M059J (cell line): ENCODE data around the gene MX2. TPM values are rescaled to one million over a fixed set of nuclear protein-coding genes. Genes with fewer than 3 reads are reported as not detected.
"Not testable (repeated sequence)": the region's sequence is repeated elsewhere in the genome, so short reads cannot be mapped to it uniquely, and the experiment has no call there.

Experiments used
- DNase-seq: peaks from one replicate; pipeline ENCODE4 v3.0.0-alpha.2; 2012; ENCODE audit warnings: low read depth
- total RNA-seq: library from RNA; depleted of rRNA; stranded (reverse); fragments of >200 nt; shearing (Covaris generic); gene quantifications from 2 replicates; pipeline ENCODE4 v1.2.3, GENCODE V29; 2014

Gene MX2
- total RNA-seq, 1 experiment from 2014 or later: 346 TPM

GRCh38 chr21:41418393-41418792, 56.6 kb downstream of the MX2 start:
- DNase-seq: no peak

- DNase-seq: no peak
These were observed 57.3 kb downstream of the MX2 start for GRCh38 chr21:41418956-41419680.

- peak; percentile 97 for DNase-seq
These were observed 58.4 kb downstream of the MX2 start for GRCh38 chr21:41419921-41420862.

GRCh38 chr21:41420998-41421397, 59.2 kb downstream of the MX2 start:
- DNase-seq: not testable (repeated sequence)

- no peak for DNase-seq
These were observed 60.9 kb downstream of the MX2 start for GRCh38 chr21:41422546-41423304.

- DNase-seq: not testable (repeated sequence)
These were observed 61.4 kb downstream of the MX2 start for GRCh38 chr21:41423305-41423636.

GRCh38 chr21:41425588-41425953, 63.7 kb downstream of the MX2 start:
- DNase-seq: no peak

GRCh38 chr21:41425954-41426675, 64.3 kb downstream of the MX2 start, which contains the start of gene MX1:
Gene MX1, plus strand, starts transcription at chr21:41426239. Its CDS starts 5,832 bp downstream, at chr21:41432071.
- peak; percentile 91 for DNase-seq

- DNase-seq: no peak
These were observed 65.0 kb downstream of the MX2 start for GRCh38 chr21:41426676-41427404.

GRCh38 chr21:41427556-41427955, 65.7 kb downstream of the MX2 start:
- DNase-seq: no peak

GRCh38 chr21:41428311-41428710, 66.5 kb downstream of the MX2 start:
- DNase-seq: no peak

- no peak for DNase-seq
These were observed 67.0 kb downstream of the MX2 start for GRCh38 chr21:41428847-41429246.

- DNase-seq: no peak
These were observed 67.5 kb downstream of the MX2 start for GRCh38 chr21:41429305-41429704.

- DNase-seq: no peak
These were observed 68.2 kb downstream of the MX2 start for GRCh38 chr21:41429925-41430491.

- no peak for DNase-seq
These were observed 70.1 kb downstream of the MX2 start for GRCh38 chr21:41431788-41432548.

GRCh38 chr21:41432562-41433460, 71.0 kb downstream of the MX2 start:
- no peak for DNase-seq

- no peak for DNase-seq
These were observed 71.7 kb downstream of the MX2 start for GRCh38 chr21:41433566-41433965.

GRCh38 chr21:41435706-41436105, 73.9 kb downstream of the MX2 start:
- DNase-seq: no peak

- DNase-seq: no peak
These were observed 75.9 kb downstream of the MX2 start for GRCh38 chr21:41437729-41438128.
